Jurkat, Clone E6-1 (cell line): ENCODE results near the gene ZNF106. TPM values are rescaled to one million over a fixed set of nuclear protein-coding genes. Genes with fewer than 3 reads are reported as not detected.

Source experiments
- DNase-seq: peaks from one replicate; pipeline ENCODE4 v3.0.0-alpha.2; 2011; ENCODE audit warnings: low read depth, low spot score
- H3K4me3 ChIP-seq: 2 replicates; pipeline ENCODE4 v1.5.1; 2011; ENCODE audit warnings: mild to moderate bottlenecking, low read length, control low read depth, moderate library complexity
- polyA plus RNA-seq: library from polyadenylated mRNA; unstranded; fragments of >200 nt; gene quantifications from one replicate; pipeline ENCODE4 v1.2.1, GENCODE V29; 2012; ENCODE audit warnings: missing spikeins; ENCODE audit not compliant: insufficient read length, insufficient read depth

Gene ZNF106
- polyA plus RNA-seq: 31.8 TPM

GRCh38 chr15:42490671-42491538, at the start of gene ZNF106:
Gene ZNF106, minus strand, starts transcription at chr15:42491141. Its CDS starts 18,852 bp downstream, at chr15:42472289.
- DNase-seq: peak; percentile 91
- H3K4me3 ChIP-seq: peak within 1 kb of the TSS; percentile 67

- no peak for DNase-seq
Observed at GRCh38 chr15:42533246-42533645, 42.3 kb upstream of the ZNF106 start.

DNA sequence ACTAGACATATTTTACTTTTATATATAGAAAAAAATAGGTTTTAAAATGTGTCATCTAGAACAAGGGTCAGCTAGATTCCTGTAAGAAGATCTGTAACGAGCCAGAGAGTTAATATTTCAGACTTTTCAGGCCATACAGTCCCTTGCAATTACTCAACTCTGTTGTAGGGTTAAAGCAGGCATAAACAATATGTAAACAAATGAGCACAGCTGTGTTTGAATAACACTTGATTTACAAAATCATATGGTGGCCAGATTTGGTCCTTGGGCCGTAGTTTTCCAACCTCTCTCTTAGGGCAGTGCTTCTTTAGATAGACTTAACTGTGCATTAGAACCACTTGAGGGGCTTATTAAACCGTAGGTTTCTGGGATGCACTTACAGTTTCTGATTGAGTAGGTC, 38.0 kb upstream of the ZNF106 start:
- DNase-seq: no peak
- no peak overlapping the region for H3K4me3 ChIP-seq

More at GRCh38 chr15:42533246-42533645, 42.3 kb upstream of the ZNF106 start:
- H3K4me3 ChIP-seq: no peak overlapping the region

DNA sequence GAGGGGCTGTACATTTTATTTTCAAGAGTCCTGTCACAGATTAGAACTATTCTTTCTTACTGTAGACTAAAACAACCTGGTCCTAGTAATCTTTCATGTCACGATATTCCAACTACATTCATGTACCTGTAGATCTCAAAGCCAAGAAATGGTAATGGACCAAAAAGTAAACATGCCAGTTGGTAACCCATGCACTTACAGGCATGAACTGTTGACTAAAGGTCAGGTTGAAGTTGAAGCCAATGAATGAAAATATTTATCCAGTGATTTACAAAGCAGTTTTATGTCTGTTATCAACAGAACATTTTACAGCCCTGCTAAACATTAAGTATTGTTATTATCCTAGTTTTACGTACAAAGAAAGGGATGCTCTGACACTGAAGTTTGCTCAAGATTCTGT, 32.4 kb upstream of the ZNF106 start:
- no peak for DNase-seq
- no peak overlapping the region for H3K4me3 ChIP-seq

DNA sequence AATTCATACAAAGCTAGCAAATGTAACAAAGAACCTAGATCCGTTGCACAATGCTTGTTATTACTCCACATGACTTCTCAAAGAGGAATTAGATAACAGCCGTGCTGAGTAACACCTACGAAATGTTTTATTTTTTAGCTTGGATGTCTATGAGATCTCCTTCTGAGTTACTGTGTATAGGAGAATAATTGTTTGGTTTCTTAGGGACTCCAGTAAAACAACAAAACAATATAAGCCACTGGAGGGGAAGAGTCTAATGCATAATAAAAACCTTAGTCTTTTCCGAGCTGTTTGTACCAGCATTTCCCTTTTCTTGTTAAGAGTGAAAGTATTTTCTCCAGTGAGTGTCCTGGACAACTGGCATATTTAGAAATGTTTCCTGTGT, 20.1 kb upstream of the ZNF106 start:
- no peak overlapping the region for H3K4me3 ChIP-seq
- no peak for DNase-seq

DNA sequence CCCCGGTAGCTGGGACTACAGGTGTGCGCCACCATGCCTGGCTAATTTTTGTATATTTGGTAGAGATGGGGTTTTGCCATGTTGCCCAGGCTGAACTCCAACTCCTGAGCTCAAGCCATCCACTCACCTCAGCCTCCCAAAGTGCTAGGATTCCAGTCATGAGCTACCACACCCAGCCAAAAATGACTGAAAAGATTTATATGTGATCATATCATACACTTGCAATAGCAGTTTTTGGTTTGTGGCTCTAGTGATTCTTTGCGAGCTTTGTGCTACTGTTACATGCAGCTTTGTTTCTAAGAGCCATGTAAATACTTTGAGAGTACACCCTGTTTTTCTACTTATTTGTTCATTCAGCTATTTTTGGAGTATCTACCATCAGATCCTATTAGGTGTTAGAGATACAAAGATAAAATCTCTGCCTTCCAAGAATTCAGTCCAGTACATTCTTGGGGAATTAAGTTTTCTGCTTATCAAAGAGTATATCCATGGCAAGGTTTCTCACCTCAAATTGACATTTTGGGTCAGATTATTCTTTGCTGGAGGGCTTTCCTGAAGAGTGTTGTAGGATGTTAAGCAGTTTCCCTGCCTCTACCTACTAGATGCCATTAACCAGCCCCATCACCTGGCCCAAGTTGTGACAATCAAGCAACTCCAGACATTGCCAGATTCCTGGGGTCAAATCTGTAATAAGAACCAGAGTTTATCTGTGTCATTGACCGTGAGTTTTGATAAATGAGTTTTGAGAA, 19.5 kb upstream of the ZNF106 start:
- no peak overlapping the region for H3K4me3 ChIP-seq
- DNase-seq: no peak

DNA sequence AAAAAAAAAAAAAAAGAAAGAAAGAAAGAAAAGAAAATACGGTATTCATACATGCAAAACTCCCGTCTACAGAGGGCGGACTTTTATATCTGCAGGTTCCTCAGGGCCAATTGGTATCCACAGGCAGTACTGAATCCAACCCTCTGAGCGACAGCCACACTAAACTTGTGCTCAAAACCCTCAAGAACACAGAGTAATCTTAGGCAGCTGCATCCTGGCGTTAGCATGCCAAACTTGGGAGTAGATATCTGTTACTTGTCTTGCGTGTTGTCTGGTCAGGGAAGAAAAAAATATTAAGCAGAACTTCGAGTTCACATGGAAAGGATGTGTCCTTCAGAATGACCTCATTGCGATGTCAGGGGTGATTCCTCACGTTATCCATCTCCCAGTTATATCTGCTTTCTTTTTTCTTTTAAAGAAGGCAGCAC, 17.3 kb upstream of the ZNF106 start:
- no peak for DNase-seq
- no peak overlapping the region for H3K4me3 ChIP-seq

DNA sequence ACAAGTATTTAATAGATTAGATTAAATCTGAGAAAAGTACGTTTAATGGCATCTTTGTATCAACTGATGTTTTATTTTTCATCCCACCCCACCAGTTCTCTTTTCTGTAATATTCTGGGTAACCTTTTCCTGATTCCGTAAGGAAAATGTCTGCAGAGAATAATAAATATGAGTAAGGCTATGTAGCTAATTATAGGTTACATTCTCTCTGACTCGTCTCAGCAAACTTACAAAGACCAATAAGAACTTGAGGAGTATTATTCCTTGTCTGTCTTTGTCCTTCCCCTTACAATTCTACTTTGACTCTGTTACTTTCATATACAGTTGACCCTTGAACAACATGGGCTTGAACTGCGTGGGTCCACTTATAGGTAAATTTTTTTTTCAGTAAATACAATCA, 16.6 kb upstream of the ZNF106 start:
- DNase-seq: no peak
- no peak overlapping the region for H3K4me3 ChIP-seq

DNA sequence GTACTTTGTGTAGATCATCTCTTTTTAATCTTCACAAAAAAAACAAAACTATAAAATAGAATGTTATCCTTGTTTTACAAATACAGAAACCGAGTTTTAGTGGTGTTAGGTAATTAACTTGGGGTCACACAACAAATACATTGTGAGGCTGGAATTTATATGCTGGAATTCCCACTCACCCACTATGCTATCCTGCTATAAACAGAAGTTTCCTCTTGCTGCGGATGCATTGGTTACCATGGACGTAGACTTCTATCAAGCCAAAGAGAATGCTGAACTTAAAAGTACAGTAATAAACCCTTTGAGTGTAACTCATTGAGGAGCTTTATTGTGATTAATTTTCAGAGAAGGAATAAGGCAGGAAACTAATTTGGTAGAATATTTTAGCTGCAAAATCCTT, 13.7 kb upstream of the ZNF106 start:
- no peak for DNase-seq
- H3K4me3 ChIP-seq: no peak overlapping the region

DNA sequence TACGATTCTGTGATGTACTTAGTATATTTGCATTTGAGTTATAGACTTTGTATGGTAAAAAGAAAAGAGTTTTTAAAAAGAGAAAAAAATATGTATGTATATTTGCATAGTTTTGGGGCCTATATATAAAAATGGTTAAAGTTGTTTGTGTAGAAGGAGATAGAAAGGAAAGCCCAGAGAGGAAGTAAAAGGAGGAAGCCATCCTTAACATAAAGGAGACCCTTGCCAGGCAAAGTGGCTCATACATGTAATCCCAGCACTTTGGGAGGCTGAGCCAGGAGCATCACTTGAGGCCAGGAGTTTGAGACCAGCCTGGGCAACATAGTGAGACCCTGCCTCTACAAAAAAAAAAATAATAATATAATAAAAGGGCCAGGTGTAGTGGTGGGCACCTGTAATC, 12.9 kb upstream of the ZNF106 start:
- no peak for DNase-seq
- H3K4me3 ChIP-seq: no peak overlapping the region

GRCh38 chr15:42502477-42502876, 11.5 kb upstream of the ZNF106 start:
- no peak for DNase-seq
- H3K4me3 ChIP-seq: no peak overlapping the region

DNA sequence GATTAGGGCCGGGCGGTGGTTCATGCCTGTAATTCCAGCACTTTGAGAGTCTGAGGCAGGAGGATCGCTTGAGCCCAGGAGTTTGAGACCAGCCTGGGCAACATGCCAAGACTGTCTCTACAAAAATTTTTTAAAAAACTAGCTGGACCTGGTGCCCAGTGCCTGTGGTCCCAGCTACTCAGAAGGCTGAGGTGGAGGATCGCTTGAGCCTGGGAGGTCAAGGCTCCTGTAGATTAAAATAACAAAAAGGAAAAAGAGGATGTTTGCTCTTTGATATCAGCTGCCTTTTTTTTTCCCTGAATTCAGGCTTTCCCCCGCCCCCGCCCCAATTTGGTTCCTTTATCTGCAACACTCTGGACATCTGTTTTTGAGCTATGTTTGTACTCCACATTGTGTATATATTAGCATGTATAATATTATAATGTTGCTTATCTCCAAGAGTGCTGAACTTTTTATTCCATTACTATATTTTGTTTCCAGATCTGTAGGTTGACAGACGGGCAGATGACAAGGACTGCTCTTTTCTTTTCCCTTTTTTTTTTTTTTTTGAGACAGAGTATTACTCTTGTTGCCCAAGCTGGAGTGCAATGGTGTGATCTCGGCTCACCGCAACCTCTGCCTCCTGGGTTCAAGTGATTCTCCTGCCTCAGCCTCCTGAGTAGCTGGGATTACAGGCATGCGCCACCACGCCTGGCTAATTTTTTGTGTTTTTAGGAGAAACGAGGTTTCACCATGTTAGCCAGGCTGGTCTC, 9.1 kb upstream of the ZNF106 start:
- no peak overlapping the region for H3K4me3 ChIP-seq
- no peak for DNase-seq

DNA sequence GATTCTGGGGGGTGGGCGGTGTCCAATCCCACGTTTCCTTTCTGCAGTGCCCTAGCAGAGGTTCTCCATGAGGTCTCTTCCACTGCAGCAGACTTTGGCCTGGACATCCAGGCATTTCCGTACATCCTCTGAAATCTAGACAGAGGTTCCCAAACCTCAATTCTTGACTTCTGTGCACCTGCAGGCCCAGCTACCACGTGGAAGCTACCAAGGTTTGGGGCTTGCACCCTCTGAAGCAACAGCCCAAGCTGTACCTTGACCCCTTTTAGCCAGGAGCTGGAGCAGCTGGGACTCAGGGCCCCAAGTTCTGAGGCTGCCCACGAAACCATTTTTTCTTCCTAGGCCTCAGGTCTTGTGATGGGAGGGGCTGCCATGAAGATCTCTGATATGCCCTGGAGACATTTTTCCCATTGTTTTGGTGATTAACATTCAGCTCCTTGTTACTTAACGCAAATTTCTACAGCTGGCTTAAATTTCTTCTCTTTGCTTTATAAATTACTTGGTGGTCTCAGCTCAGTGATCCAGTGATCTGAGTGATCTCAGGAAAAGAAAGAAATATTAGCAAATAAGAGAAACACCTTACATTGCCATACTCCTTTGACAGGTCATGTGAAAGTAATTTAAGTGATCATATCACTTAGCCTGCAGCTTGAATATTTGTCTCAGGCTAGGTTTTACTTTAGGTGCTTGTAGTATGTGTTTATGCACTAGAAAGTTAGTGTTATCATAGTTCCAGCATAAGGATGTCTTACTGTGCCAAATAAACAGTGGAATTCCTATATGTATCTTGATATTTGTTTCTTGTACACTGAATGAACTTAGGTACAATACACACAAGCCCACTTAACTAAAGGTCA, 7.5 kb upstream of the ZNF106 start:
- no peak overlapping the region for H3K4me3 ChIP-seq
- DNase-seq: no peak

GRCh38 chr15:42495361-42496212, 4.6 kb upstream of the ZNF106 start, which contains the start of gene SNAP23:
Gene SNAP23, plus strand, starts transcription at chr15:42495634. Its CDS starts 16,213 bp downstream, at chr15:42511847.
- peak; percentile 70 for DNase-seq
- peak within 1 kb of the TSS; percentile 96 for H3K4me3 ChIP-seq

GRCh38 chr15:42494998-42495360, 4.0 kb upstream of the ZNF106 start:
- no peak for DNase-seq
- H3K4me3 ChIP-seq: peak overlapping the region; percentile 96

DNA sequence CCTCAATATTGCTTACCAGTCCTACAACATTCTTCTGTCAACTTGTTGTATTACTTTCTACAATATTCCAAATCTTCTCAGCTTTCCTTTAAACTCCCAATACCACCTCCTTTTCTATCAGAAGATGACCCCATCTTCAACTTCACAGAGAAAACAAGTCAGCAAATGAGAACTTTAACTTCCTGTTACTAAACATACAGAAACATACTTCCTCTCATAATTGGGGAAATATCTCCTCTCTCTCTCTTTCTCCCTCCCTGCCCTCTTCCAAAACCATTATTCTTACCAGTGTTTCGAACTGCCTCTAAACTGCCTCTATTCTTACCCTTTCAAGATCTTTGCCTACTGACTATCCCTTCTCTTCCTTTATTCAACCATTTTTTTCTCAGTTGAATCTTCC, 2.7 kb upstream of the ZNF106 start:
- no peak for DNase-seq
- no peak overlapping the region for H3K4me3 ChIP-seq

- no peak for DNase-seq
- H3K4me3 ChIP-seq: peak overlapping the region; percentile 67
Observed at GRCh38 chr15:42491539-42492225, 741 bp upstream of the ZNF106 start.
